H54 (cell line): ENCODE measurements around the gene TNFRSF4.

Source experiments
- DNase-seq: peaks from one replicate; pipeline ENCODE4 v3.0.0; 2011; ENCODE audit warnings: low spot score, mixed read lengths; ENCODE audit not compliant: insufficient read length
- FAIRE-seq: peaks from 3 replicates; lab custom pipeline; 2011; peaks lifted over from hg19 to GRCh38; lab: Jason Lieb, UNC
- POLR2A ChIP-seq: IDR thresholded peaks from 2 replicates; pipeline ENCODE4 v1.6.1; 2011; ENCODE audit warnings: low read depth, mild to moderate bottlenecking, low read length

TNFRSF4 gene

GRCh38 chr1:1213345-1214265, at the start of gene TNFRSF4:
TNFRSF4 (minus strand) TSS chr1:1214153; CDS start chr1:1214127, 26 bp downstream.
- TF ChIP-seq POLR2A: no peak
- no peak for FAIRE-seq
- no peak for DNase-seq

- DNase-seq (no peak), FAIRE-seq (no peak)
- TF ChIP-seq POLR2A: no peak
Measured at GRCh38 chr1:1262758-1263157, 48.8 kb upstream of the TNFRSF4 start.

- TF ChIP-seq POLR2A: no peak
- DNase-seq: no peak
- FAIRE-seq: no peak
Measured at GRCh38 chr1:1262071-1262470, 48.1 kb upstream of the TNFRSF4 start.

DNA sequence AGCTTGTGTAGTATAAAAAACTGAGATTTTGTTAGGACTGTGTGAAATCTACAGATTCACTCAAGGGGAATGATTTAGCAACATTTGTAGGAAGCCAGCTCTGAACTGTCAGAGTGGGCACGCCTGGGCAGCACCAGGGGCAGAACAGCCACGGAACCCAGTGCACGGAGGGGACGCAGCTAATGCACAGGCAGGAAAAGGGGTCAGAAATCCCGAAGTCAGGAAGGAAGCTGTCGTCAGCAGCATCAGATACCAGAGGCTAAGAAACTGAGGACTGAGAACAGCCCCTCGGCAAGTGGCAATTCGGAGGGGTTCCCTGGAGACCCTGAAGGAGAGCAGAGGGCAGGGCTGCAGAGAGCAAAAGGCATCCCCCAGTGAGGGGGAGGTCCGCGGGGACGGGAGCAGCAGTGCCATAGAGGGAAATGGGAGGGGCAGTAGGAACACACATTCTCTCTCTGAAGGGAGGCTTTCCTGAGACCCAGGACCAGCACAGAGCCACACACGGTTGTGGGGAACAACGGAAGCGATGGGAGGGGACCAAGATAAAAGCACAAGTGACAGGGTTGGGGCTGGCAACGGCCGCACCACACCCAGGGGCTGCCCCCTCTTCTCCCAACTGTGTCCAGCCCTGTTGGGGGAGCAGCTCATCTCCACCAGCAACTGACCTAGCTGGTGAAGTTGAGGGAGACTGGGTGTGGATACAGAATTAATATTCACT, 47.0 kb upstream of the TNFRSF4 start:
- no peak for DNase-seq
- FAIRE-seq: no peak
- no peak for TF ChIP-seq POLR2A

DNA sequence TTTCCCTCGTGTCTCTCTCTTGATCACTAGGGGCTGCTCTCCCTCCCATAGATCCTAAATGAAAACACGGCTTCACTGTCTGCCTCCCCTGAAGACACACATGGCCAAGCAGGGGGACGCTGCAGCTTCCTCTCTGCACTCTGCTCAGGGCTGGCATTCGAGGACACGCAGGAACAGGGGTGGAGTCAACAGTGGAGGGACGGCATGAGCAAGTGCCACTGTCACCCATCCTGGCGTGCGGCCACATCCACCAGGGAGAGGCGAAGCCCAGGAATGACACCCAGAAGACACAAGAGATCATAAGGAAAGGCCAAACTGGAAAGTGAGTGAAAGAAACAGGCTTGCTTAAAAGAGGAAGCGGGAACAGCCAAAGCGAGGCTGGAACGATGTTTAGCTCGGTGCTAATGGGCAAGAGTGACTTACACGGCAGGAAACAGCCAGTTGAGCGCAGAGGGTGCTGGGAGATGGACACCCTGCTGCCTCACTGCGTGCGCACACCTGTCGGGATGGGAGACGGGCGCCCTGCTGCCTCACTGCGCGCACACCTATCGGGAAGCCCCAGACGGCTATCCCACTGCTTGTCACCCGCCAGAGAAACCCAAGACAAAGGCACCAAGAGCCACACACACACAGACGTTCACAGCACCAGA, 46.1 kb upstream of the TNFRSF4 start:
- DNase-seq: no peak
- no peak for FAIRE-seq
- TF ChIP-seq POLR2A: no peak

GRCh38 chr1:1259540-1259939, 45.6 kb upstream of the TNFRSF4 start:
- no peak for DNase-seq
- no peak for FAIRE-seq

GRCh38 chr1:1259119-1259488, 45.2 kb upstream of the TNFRSF4 start:
- no peak for FAIRE-seq
- DNase-seq: no peak
- TF ChIP-seq POLR2A: no peak

More at GRCh38 chr1:1259540-1259939, 45.6 kb upstream of the TNFRSF4 start:
- no peak for TF ChIP-seq POLR2A

DNA sequence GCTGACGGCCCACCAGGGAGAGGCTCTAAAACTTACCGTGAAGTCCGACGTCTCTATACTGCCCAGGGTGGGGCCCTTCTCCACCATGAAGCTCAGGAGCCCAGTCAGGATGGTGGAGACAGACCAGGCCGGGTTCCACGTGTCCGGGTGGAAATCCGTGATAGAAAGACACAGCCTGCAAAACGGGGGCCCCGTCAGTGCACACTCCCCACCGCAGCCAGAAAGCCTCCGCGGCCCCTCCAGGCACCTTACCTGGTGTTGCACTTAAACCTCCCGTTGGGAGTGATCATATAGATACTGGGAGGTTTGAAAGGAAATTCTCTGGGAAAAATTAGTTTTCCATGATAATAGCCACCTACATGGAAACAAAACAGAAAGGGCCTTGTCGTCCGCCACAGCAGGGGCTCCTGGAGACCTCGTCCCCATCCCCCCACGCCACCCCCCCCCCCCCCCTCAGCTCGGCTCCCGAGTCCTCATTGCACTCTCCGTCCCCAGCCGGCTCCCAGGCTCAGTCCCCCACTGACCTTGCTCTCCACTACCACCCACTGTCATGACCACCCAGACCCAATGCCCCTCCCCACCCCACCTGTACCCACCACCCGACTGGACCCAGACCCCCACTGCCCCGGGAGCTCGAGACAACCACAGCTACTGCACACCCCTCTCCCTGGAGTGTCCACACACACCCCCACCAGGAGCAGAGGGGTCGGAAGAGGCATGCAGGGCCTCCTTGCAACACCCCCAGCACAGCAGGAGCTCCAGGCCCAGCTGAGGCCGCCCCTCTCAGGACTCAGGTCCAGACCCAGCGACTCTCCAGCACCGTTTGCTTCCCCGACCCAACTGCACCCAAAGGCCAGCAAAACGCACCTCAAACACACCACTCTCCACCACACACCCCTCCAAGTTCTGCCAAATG, 43.3 kb upstream of the TNFRSF4 start:
- FAIRE-seq: no peak
- DNase-seq: no peak
- TF ChIP-seq POLR2A: no peak

GRCh38 chr1:1255611-1256010, 41.7 kb upstream of the TNFRSF4 start:
- DNase-seq (no peak), FAIRE-seq (no peak)
- no peak for TF ChIP-seq POLR2A

- DNase-seq: no peak
- TF ChIP-seq POLR2A: no peak
- FAIRE-seq: no peak
Measured at GRCh38 chr1:1255078-1255477, 41.1 kb upstream of the TNFRSF4 start.

DNA sequence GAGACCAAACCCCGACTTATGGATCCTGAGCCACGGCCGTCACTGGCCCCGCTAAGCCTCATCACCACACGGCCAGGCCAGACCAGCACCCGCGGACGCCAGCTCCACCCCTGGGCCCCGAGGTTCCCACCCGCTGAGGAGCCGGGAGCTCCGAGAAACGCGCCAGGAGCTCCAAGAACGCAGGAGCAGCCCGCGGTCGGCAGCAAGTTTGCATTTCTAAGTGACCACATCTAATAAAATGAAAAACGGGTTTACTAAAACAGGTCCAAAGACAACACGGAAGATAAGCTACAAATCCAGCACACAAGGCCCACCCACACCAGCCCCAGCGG, 40.7 kb upstream of the TNFRSF4 start:
- no peak for FAIRE-seq
- TF ChIP-seq POLR2A: no peak
- no peak for DNase-seq

DNA sequence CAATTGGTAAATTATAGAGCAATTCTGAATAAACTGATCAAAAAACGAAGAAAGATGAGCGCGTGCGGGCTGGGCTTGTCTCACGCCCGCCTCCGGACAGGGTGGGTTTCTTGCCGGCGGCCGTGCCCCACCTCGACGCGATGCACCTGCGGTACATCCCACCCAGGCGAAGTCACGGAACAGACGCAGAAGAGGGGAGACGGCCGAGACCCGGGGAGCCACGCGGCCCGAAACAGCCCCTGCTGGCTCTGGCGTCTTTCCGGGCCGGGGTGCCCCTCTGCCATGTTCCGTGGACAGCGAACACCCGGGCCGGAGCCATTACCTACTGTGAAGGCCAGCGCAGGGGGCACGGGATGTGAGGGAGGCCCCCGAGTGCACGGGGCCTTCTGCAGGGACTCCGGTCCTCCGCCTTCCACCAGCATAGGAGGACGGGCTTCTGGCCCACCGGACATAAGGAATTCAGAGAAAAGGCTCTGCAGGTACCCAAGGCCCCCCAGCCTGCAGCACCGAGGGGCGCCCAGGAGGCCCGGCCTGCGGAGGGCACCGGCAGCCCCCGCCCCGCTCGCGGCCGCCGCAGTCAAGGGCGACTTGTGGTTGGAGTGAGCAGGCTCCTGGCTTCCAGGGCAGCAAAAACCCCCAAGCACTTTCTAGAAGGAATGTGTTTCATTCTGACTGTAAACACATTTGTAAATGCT, 40.2 kb upstream of the TNFRSF4 start:
- FAIRE-seq (no peak), DNase-seq (no peak)
- no peak for TF ChIP-seq POLR2A

GRCh38 chr1:1253314-1253713, 39.4 kb upstream of the TNFRSF4 start:
- no peak for TF ChIP-seq POLR2A
- no peak for FAIRE-seq
- DNase-seq: no peak
